PFSK-1 (cell line): Measurements from ENCODE around the gene NAXE.

ENCODE experiments used
- POLR2AphosphoS5 ChIP-seq: IDR thresholded peaks from 2 replicates; pipeline ENCODE4 v1.6.1; 2012; ENCODE audit warnings: low read depth, mild to moderate bottlenecking, control low read depth, low read length, moderate library complexity
- SIN3A ChIP-seq: IDR thresholded peaks from 2 replicates; pipeline ENCODE4 v1.6.1; 2012; ENCODE audit warnings: mild to moderate bottlenecking, low read length, moderate library complexity, borderline replicate concordance; ENCODE audit not compliant: insufficient read depth
- TAF1 ChIP-seq: IDR thresholded peaks from 2 replicates; pipeline ENCODE4 v1.6.1; 2012; ENCODE audit warnings: low read length, control low read depth, borderline replicate concordance; ENCODE audit not compliant: insufficient read depth
- TF ChIP-seq, protein P1 (sequence below), 2 experiments: IDR thresholded peaks; 2 replicates each; pipeline versions ENCODE4 v1.6.1 to v1.8.0; 2011 to 2012; ENCODE audit warnings: low read depth in 2 of 2, low read length in 2 of 2, control low read depth in 1 of 2, inconsistent platforms in 1 of 2, mild to moderate bottlenecking in 1 of 2, moderate library complexity in 1 of 2; ENCODE audit not compliant: insufficient read depth in 1 of 2

DNA sequence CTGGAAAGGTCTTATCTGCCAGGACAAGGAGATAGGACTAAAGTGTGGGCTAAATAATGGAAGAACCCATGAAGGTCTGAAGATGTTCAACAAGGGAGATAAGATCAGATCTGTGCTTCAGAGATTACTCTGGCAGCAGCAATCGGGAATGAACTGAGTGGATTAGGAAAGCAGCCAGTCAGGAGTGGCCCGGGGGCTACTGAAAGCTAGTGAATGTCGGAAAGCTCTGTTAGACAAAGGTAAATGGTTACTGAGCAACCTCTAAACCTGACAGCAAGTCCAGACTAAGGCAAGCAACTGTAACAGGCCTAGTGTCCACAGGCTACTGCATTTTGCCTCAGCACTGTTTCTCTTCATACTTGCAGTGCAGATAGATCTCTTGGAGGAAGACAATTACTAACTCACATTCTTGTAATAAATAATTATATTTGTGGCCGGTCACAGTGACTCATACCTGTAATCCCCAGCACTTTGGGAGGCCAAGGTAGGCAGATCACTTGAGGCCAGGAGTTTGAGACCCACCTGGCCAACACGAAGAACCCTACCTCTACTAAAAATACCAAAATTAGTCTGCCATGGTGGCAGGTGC lies 31.7 kb upstream of the NAXE start:
- TF ChIP-seq POLR2AphosphoS5, result no peak
- TF ChIP-seq, protein P1, sequence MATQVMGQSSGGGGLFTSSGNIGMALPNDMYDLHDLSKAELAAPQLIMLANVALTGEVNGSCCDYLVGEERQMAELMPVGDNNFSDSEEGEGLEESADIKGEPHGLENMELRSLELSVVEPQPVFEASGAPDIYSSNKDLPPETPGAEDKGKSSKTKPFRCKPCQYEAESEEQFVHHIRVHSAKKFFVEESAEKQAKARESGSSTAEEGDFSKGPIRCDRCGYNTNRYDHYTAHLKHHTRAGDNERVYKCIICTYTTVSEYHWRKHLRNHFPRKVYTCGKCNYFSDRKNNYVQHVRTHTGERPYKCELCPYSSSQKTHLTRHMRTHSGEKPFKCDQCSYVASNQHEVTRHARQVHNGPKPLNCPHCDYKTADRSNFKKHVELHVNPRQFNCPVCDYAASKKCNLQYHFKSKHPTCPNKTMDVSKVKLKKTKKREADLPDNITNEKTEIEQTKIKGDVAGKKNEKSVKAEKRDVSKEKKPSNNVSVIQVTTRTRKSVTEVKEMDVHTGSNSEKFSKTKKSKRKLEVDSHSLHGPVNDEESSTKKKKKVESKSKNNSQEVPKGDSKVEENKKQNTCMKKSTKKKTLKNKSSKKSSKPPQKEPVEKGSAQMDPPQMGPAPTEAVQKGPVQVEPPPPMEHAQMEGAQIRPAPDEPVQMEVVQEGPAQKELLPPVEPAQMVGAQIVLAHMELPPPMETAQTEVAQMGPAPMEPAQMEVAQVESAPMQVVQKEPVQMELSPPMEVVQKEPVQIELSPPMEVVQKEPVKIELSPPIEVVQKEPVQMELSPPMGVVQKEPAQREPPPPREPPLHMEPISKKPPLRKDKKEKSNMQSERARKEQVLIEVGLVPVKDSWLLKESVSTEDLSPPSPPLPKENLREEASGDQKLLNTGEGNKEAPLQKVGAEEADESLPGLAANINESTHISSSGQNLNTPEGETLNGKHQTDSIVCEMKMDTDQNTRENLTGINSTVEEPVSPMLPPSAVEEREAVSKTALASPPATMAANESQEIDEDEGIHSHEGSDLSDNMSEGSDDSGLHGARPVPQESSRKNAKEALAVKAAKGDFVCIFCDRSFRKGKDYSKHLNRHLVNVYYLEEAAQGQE (IDR thresholded peaks at IDR 0.05; ENCODE audit: insufficient read depth in 1 of 2, low read depth in 2 of 2, low read length in 2 of 2), result no peak
- no peak for TF ChIP-seq TAF1
- TF ChIP-seq SIN3A, result no peak
